HepG2 (cell line): ENCODE data around the gene YPEL4. TPM values are rescaled to one million over a fixed set of nuclear protein-coding genes. Genes with fewer than 3 reads are reported as not detected.
A peak's percentile ranks its signal among the peaks of the same experiment; 100 is the strongest.

ENCODE experiments used
- CEBPG ChIP-seq: IDR thresholded peaks from 2 replicates; pipeline ENCODE4 v1.6.1; 2016
- GABPA ChIP-seq, 2 experiments: IDR thresholded peaks; 2 replicates each; pipeline ENCODE4 v1.6.1; 2011 to 2016; ENCODE audit warnings: low read depth in 2 of 2, low read length in 1 of 2, missing biosample characterization in 1 of 2, missing genetic modification characterization in 1 of 2
- GATAD1 ChIP-seq: IDR thresholded peaks from 2 replicates; pipeline ENCODE4 v1.6.1; 2016; ENCODE audit warnings: missing genetic modification reagents, missing compliant biosample characterization
- MTA1 ChIP-seq: sonication (generic); formaldehyde crosslinking; IDR thresholded peaks from 2 replicates; pipeline ENCODE4 v1.4.0; 2020; ENCODE audit warnings: missing genetic modification reagents, mild to moderate bottlenecking, borderline replicate concordance
- NONO ChIP-seq, 2 experiments: fragments of 450-650 bp in 1 of 2; sonication (generic) in 1 of 2; formaldehyde crosslinking in 1 of 2; IDR thresholded peaks in 1 of 2; conservative IDR thresholded peaks in 1 of 2; 2 replicates each; pipeline versions ENCODE4 v1.6.1 to v1.8.0; 2017 to 2022; ENCODE audit warnings: mild to moderate bottlenecking in 1 of 2, missing genetic modification reagents in 1 of 2, moderate library complexity in 1 of 2
- ZBTB7A ChIP-seq: sonication (generic); formaldehyde crosslinking; IDR thresholded peaks from 2 replicates; pipeline ENCODE4 v1.8.0; 2022; ENCODE audit warnings: mild to moderate bottlenecking, missing genetic modification reagents
- ZNF335 ChIP-seq: sonication (generic); formaldehyde crosslinking; IDR thresholded peaks from 2 replicates; pipeline ENCODE4 v1.4.0; 2020; ENCODE audit warnings: missing genetic modification reagents
- ZNF577 ChIP-seq: sonication (generic); formaldehyde crosslinking; IDR thresholded peaks from 2 replicates; pipeline ENCODE4 v1.4.0; 2020; ENCODE audit warnings: mild to moderate bottlenecking, low read depth, missing genetic modification reagents, borderline replicate concordance
- ZNF720 ChIP-seq: sonication (generic); formaldehyde crosslinking; IDR thresholded peaks from 2 replicates; pipeline ENCODE4 v1.4.0; 2020; ENCODE audit warnings: missing genetic modification reagents
- ZNF792 ChIP-seq: IDR thresholded peaks from 2 replicates; pipeline ENCODE4 v1.6.1; 2016
- polyA plus RNA-seq, 8 experiments: library from polyadenylated mRNA; depleted of rRNA in 3 of 8; stranded (reverse) in 7 of 8; unstranded in 1 of 8; fragments of >200 nt; fragmentation: Illumina TruSeq in 4 of 8; extraction: Trizol in 4 of 8; gene quantifications; 2 replicates each; pipeline versions ENCODE4 v1.2.1 to v1.2.3, GENCODE V29; 2011 to 2016; ENCODE audit warnings: low read depth in 4 of 8, missing spikeins in 1 of 8, mixed read lengths in 1 of 8; ENCODE audit not compliant: insufficient read depth in 1 of 8
- total RNA-seq, 5 experiments: library from RNA; depleted of rRNA; stranded (reverse); fragments of >200 nt; fragmentation: Illumina TruSeq; extraction: Trizol; gene quantifications; 2 replicates each; pipeline ENCODE4 v1.2.3, GENCODE V29; 2016; ENCODE audit warnings: low read depth in 1 of 5
- TF ChIP-seq, protein P1 (sequence below): sonication (generic); formaldehyde crosslinking; IDR thresholded peaks from 2 replicates; pipeline ENCODE4 v1.4.0; 2020; ENCODE audit warnings: missing genetic modification reagents, mild to moderate bottlenecking, borderline replicate concordance
- TF ChIP-seq, protein P2 (sequence below): sonication (generic); formaldehyde crosslinking; IDR thresholded peaks from 2 replicates; pipeline ENCODE4 v1.5.0; 2020; ENCODE audit warnings: mild to moderate bottlenecking, missing genetic modification reagents
- TF ChIP-seq, protein P3 (sequence below): sonication (generic); formaldehyde crosslinking; IDR thresholded peaks from 2 replicates; pipeline ENCODE4 v1.4.0; 2020; ENCODE audit warnings: missing genetic modification reagents
- TF ChIP-seq, protein P4 (sequence below): IDR thresholded peaks from 2 replicates; pipeline ENCODE4 v1.6.1; 2016; ENCODE audit warnings: missing biosample characterization, missing genetic modification reagents, low read depth
- TF ChIP-seq, protein P5 (sequence below), 2 experiments: sonication (generic) in 1 of 2; formaldehyde crosslinking in 1 of 2; IDR thresholded peaks; 2 replicates each; pipeline versions ENCODE4 v1.5.1 to v1.6.1; 2011 to 2020; ENCODE audit warnings: borderline replicate concordance in 1 of 2, low read depth in 1 of 2, low read length in 1 of 2, mild to moderate bottlenecking in 1 of 2, missing genetic modification reagents in 1 of 2, moderate library complexity in 1 of 2

Gene YPEL4
- total and polyA plus RNA-seq, 2 of the 13 experiments (the other 11 are each of a cell fraction or from before 2014, with no cell fraction given) = 0.04 TPM; not detected in 1

DNA sequence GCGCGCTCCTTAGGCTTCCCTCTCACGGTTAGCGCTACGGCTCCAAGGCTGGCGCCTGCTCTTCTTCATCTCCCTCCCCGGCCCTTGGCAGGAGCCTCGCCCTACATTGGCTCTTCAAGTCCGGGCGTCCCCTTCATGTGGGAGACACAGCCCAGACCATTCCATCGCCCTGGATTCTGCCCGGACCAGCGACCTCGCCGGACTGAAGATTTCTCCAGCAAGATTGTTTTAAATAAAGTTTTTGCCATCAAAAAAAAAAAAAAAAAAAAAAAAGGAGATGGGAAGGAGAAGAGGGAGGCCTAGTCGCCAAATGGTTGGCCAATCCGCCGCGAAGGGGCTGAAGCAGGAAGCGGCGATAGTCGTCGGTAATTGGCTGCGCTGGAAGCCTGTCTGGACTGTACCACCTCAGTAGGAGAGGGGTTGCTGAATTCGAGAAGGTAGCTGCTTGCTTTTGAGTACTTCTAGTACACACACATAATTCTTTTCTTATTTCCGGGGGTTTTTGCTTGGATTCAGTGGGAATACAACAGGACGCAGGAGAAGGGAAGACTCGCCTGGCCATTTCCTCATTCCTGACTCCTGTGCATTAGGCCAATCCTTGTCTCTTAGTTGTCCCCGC lies 17.5 kb upstream of the YPEL4 start (continued):
- TF ChIP-seq, protein P1, sequence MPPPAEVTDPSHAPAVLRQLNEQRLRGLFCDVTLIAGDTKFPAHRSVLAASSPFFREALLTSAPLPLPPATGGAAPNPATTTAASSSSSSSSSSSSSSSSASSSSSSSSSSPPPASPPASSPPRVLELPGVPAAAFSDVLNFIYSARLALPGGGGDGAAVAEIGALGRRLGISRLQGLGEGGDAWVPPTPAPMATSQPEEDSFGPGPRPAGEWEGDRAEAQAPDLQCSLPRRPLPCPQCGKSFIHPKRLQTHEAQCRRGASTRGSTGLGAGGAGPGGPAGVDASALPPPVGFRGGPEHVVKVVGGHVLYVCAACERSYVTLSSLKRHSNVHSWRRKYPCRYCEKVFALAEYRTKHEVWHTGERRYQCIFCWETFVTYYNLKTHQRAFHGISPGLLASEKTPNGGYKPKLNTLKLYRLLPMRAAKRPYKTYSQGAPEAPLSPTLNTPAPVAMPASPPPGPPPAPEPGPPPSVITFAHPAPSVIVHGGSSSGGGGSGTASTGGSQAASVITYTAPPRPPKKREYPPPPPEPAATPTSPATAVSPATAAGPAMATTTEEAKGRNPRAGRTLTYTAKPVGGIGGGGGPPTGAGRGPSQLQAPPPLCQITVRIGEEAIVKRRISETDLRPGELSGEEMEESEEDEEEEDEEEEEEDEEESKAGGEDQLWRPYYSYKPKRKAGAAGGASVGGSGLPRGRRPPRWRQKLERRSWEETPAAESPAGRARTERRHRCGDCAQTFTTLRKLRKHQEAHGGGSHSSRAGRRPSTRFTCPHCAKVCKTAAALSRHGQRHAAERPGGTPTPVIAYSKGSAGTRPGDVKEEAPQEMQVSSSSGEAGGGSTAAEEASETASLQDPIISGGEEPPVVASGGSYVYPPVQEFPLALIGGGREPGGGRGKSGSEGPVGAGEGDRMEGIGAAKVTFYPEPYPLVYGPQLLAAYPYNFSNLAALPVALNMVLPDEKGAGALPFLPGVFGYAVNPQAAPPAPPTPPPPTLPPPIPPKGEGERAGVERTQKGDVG (CRISPR knock-in tag) = peak; percentile 42; the same call in 1 of the 2 replicates
- TF ChIP-seq CEBPG (CRISPR knock-in tag) (peak; percentile 43), GABPA (IDR thresholded peaks at IDR 0.05; ENCODE audit: low read depth, low read length) (peak; percentile 47; the same call in 1 of the 2 replicates), GABPA (CRISPR knock-in tag; IDR thresholded peaks at IDR 0.05; ENCODE audit: low read depth) (peak; percentile 84), GATAD1 (CRISPR knock-in tag) (no peak), ZNF577 (CRISPR knock-in tag) (no peak), ZNF792 (CRISPR knock-in tag) (peak; percentile 10; the same call in 1 of the 2 replicates), ZNF335 (CRISPR knock-in tag) (peak; percentile 30; the same call in 1 of the 2 replicates), ZBTB7A (no peak), MTA1 (CRISPR knock-in tag) (no peak), NONO (IDR thresholded peaks at IDR 0.05) (no peak), NONO (CRISPR knock-in tag; conservative IDR thresholded peaks at IDR 0.05) (no peak), ZNF720 (CRISPR knock-in tag) (no peak)
- TF ChIP-seq, protein P2, sequence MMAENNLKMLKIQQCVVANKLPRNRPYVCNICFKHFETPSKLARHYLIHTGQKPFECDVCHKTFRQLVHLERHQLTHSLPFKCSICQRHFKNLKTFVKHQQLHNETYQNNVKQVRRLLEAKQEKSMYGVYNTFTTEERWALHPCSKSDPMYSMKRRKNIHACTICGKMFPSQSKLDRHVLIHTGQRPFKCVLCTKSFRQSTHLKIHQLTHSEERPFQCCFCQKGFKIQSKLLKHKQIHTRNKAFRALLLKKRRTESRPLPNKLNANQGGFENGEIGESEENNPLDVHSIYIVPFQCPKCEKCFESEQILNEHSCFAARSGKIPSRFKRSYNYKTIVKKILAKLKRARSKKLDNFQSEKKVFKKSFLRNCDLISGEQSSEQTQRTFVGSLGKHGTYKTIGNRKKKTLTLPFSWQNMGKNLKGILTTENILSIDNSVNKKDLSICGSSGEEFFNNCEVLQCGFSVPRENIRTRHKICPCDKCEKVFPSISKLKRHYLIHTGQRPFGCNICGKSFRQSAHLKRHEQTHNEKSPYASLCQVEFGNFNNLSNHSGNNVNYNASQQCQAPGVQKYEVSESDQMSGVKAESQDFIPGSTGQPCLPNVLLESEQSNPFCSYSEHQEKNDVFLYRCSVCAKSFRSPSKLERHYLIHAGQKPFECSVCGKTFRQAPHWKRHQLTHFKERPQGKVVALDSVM = no peak
- TF ChIP-seq, protein P3, sequence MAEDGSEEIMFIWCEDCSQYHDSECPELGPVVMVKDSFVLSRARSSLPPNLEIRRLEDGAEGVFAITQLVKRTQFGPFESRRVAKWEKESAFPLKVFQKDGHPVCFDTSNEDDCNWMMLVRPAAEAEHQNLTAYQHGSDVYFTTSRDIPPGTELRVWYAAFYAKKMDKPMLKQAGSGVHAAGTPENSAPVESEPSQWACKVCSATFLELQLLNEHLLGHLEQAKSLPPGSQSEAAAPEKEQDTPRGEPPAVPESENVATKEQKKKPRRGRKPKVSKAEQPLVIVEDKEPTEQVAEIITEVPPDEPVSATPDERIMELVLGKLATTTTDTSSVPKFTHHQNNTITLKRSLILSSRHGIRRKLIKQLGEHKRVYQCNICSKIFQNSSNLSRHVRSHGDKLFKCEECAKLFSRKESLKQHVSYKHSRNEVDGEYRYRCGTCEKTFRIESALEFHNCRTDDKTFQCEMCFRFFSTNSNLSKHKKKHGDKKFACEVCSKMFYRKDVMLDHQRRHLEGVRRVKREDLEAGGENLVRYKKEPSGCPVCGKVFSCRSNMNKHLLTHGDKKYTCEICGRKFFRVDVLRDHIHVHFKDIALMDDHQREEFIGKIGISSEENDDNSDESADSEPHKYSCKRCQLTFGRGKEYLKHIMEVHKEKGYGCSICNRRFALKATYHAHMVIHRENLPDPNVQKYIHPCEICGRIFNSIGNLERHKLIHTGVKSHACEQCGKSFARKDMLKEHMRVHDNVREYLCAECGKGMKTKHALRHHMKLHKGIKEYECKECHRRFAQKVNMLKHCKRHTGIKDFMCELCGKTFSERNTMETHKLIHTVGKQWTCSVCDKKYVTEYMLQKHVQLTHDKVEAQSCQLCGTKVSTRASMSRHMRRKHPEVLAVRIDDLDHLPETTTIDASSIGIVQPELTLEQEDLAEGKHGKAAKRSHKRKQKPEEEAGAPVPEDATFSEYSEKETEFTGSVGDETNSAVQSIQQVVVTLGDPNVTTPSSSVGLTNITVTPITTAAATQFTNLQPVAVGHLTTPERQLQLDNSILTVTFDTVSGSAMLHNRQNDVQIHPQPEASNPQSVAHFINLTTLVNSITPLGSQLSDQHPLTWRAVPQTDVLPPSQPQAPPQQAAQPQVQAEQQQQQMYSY (CRISPR knock-in tag) = 0 out of 2 replicates have a peak, but pooled peaks have one; percentile 14
- TF ChIP-seq, protein P4, sequence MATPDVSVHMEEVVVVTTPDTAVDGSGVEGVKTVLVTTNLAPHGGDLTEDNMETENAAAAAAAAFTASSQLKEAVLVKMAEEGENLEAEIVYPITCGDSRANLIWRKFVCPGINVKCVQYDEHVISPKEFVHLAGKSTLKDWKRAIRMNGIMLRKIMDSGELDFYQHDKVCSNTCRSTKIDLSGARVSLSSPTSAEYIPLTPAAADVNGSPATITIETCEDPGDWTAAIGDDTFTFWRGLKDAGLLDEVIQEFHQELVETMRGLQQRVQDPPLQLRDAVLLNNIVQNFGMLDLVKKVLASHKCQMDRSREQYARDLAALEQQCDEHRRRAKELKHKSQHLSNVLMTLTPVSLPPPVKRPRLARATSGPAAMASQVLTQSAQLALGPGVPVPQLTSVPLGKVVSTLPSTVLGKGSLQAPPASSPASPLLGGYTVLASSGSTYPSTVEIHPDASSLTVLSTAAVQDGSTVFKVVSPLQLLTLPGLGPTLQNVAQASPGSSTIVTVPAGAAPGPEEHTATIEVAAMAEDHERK (CRISPR knock-in tag) = no peak
- TF ChIP-seq, protein P5, sequence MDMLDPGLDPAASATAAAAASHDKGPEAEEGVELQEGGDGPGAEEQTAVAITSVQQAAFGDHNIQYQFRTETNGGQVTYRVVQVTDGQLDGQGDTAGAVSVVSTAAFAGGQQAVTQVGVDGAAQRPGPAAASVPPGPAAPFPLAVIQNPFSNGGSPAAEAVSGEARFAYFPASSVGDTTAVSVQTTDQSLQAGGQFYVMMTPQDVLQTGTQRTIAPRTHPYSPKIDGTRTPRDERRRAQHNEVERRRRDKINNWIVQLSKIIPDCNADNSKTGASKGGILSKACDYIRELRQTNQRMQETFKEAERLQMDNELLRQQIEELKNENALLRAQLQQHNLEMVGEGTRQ (IDR thresholded peaks at IDR 0.05; ENCODE audit: low read depth, low read length) = no peak
- TF ChIP-seq, protein P5 (CRISPR knock-in tag; IDR thresholded peaks at IDR 0.05; ENCODE audit: borderline replicate concordance) = no peak
